Natural killer cell (primary cell): ENCODE results near the gene CKMT2. TPM values are rescaled to one million over a fixed set of nuclear protein-coding genes. Genes with fewer than 3 reads are reported as not detected.

Experiments
- ATAC-seq, 3 donors: fragments of 150-1000 bp in 2 of 3; fragments of 200-7000 bp in 1 of 3; cut with Tn5 transposase; 1 replicate in 1 of 3; 2 replicates in 2 of 3; pipeline ENCODE4 v1.10.0; 2021; ENCODE audit warnings: mild to moderate bottlenecking in 2 of 3, moderate library complexity in 2 of 3
- DNase-seq, 2 donors: peaks; one replicate each; pipeline versions ENCODE4 v3.0.0 to v3.0.0-alpha.2; 2013 to 2021; ENCODE audit warnings: mixed read lengths in 1 of 2
- H3K27ac ChIP-seq: one replicate; pipeline ENCODE4 v1.5.1; 2013; ENCODE audit warnings: mild to moderate bottlenecking, low read length
- H3K27me3 ChIP-seq: one replicate; pipeline ENCODE4 v1.6.1; 2013; ENCODE audit warnings: low read length; ENCODE audit not compliant: control insufficient read depth, insufficient read depth
- H3K36me3 ChIP-seq: one replicate; pipeline ENCODE4 v1.6.1; 2013; ENCODE audit warnings: low read length; ENCODE audit not compliant: control insufficient read depth, insufficient read depth
- H3K4me1 ChIP-seq: one replicate; pipeline ENCODE4 v1.6.1; 2013; ENCODE audit warnings: low read length; ENCODE audit not compliant: control insufficient read depth, insufficient read depth
- H3K4me3 ChIP-seq: one replicate; pipeline ENCODE4 v1.5.1; 2013; ENCODE audit warnings: low read length
- H3K9me3 ChIP-seq: one replicate; pipeline ENCODE4 v1.6.1; 2013; ENCODE audit warnings: low read length; ENCODE audit not compliant: control insufficient read depth, insufficient read depth
- H3K27ac Mint-ChIP-seq, 2 donors: one replicate each; pipeline ENCODE4 v1.8.0; 2022; ENCODE audit warnings: mild to moderate bottlenecking in 2 of 2, mixed read lengths in 2 of 2, moderate library complexity in 1 of 2
- H3K27me3 Mint-ChIP-seq, 2 donors: one replicate each; pipeline ENCODE4 v1.8.0; 2022; ENCODE audit warnings: low read depth in 2 of 2, mixed read lengths in 2 of 2
- H3K36me3 Mint-ChIP-seq: one replicate; pipeline ENCODE4 v1.8.0; 2022; ENCODE audit warnings: mixed read lengths
- H3K4me1 Mint-ChIP-seq, 2 donors: one replicate each; pipeline ENCODE4 v1.8.0; 2022; ENCODE audit warnings: mixed read lengths in 2 of 2
- H3K4me3 Mint-ChIP-seq: one replicate; pipeline ENCODE4 v1.8.0; 2022; ENCODE audit warnings: mild to moderate bottlenecking, moderate library complexity, mixed read lengths
- H3K9me3 Mint-ChIP-seq, 2 donors: one replicate each; pipeline ENCODE4 v1.8.0; 2022; ENCODE audit warnings: mixed read lengths in 2 of 2
- CTCF ChIP-seq: fragments of 200-600 bp; IDR thresholded peaks from one replicate; pipeline ENCODE4 v1.8.0; 2022; ENCODE audit warnings: antibody characterized with exemption
- WGBS: methylation state at CpG from one replicate; pipeline ENCODE4 v1.1.7; 2013; ENCODE audit warnings: missing lambda C conversion rate; ENCODE audit not compliant: insufficient coverage; 5-methylcytosine and 5-hydroxymethylcytosine counted together
- intact Hi-C: fragments of 100-400 bp; cut with micrococcal nuclease; formaldehyde crosslinking; loops from one replicate; pipeline ENCODE4 v1.14.2; 2022
- total RNA-seq, 4 donors: library from RNA; stranded (reverse); fragments of 120-200 nt in 1 of 4; gene quantifications; one replicate each; pipeline versions ENCODE4 v1.2.3 to v1.2.4, GENCODE V29; 2013 to 2022

Gene CKMT2
- not detected for total RNA-seq
- 0.86 TPM for total RNA-seq (2013)

GRCh38 chr5:81233080-81233634, at the start of gene CKMT2:
Gene CKMT2, plus strand, starts transcription at chr5:81233322. Its CDS starts 17,811 bp downstream, at chr5:81251133.
- H3K27ac Mint-ChIP-seq: no peak within 1 kb of the TSS
- ATAC-seq (peak in 1 of 3 donors; percentile 61), DNase-seq (no peak)
- no peaks in the 10 kb centered on the region for H3K9me3 Mint-ChIP-seq
- no peak within 1 kb of the TSS for H3K27ac ChIP-seq
- intact Hi-C loops: no loop called here
- H3K27me3 Mint-ChIP-seq: peaks cover 0 to 3% of the 10 kb centered on the region in 2 donors
- no peaks in the 10 kb centered on the region for H3K36me3 Mint-ChIP-seq
- H3K9me3 ChIP-seq: no peaks in the 10 kb centered on the region
- no peak within 1 kb of the TSS for H3K4me3 Mint-ChIP-seq
- no peaks in the 10 kb centered on the region for H3K36me3 ChIP-seq
- WGBS: 34% methylated on average over 28 of the region's 28 CpGs
- H3K27me3 ChIP-seq: no peaks in the 10 kb centered on the region
- H3K4me3 ChIP-seq: no peak within 1 kb of the TSS
- no peak for TF ChIP-seq CTCF
- H3K4me1 ChIP-seq: peaks cover 23% of the 10 kb centered on the region
- H3K4me1 Mint-ChIP-seq: peaks cover 5 to 11% of the 10 kb centered on the region in 2 donors

GRCh38 chr5:81183811-81184748, 49.0 kb upstream of the CKMT2 start:
- intact Hi-C loops: no loop called here
- peaks cover 6% of the 10 kb centered on the region for H3K4me1 ChIP-seq
- H3K4me3 ChIP-seq: no peak overlapping the region
- DNase-seq: no peak
- no peak overlapping the region for H3K27ac Mint-ChIP-seq
- no peak for TF ChIP-seq CTCF
- H3K9me3 Mint-ChIP-seq: no peaks in the 10 kb centered on the region
- ATAC-seq: no peak
- peaks cover 2% of the 10 kb centered on the region for H3K36me3 ChIP-seq
- H3K9me3 ChIP-seq: no peaks in the 10 kb centered on the region
- H3K36me3 Mint-ChIP-seq: no peaks in the 10 kb centered on the region
- no peaks in the 10 kb centered on the region for H3K27me3 Mint-ChIP-seq
- H3K27ac ChIP-seq: no peak overlapping the region
- H3K4me3 Mint-ChIP-seq: no peak overlapping the region
- no peaks in the 10 kb centered on the region for H3K27me3 ChIP-seq
- WGBS: 97% methylated on average over 11 of the region's 11 CpGs
- H3K4me1 Mint-ChIP-seq: peaks cover 0 to 9% of the 10 kb centered on the region in 2 donors

GRCh38 chr5:81184749-81185110, 48.4 kb upstream of the CKMT2 start:
- Mint-ChIP-seq H3K4me1 (peaks cover 0 to 11% of the 10 kb centered on the region in 2 donors), H3K27ac (no peak overlapping the region), H3K4me3 (no peak overlapping the region), H3K36me3 (no peaks in the 10 kb centered on the region), H3K27me3 (no peaks in the 10 kb centered on the region), H3K9me3 (no peaks in the 10 kb centered on the region)
- TF ChIP-seq CTCF: no peak
- Histone ChIP-seq H3K9me3 (no peaks in the 10 kb centered on the region), H3K27me3 (no peaks in the 10 kb centered on the region), H3K27ac (no peak overlapping the region), H3K4me3 (no peak overlapping the region), H3K4me1 (peaks cover 7% of the 10 kb centered on the region), H3K36me3 (peaks cover 2% of the 10 kb centered on the region)
- no peak for ATAC-seq
- WGBS: 93% methylated on average over 6 of the region's 6 CpGs
- intact Hi-C loops: no loop called here
- DNase-seq: no peak
